Heart right ventricle (tissue), 16 donors: Measurements from ENCODE around the gene FOXP2. TPM values are rescaled to one million over a fixed set of nuclear protein-coding genes. Genes with fewer than 3 reads are reported as not detected.
A peak's percentile ranks its signal among the peaks of the same experiment; 100 is the strongest.

Experiments used
- ATAC-seq, 8 donors: fragments of 200-7000 bp; cut with Tn5 transposase; one replicate each; pipeline ENCODE4 v1.9.1; 2020; ENCODE audit warnings: mild to moderate bottlenecking in 8 of 8, moderate library complexity in 8 of 8, moderate number of reproducible peaks in 1 of 8
- DNase-seq, 2 donors: peaks; one replicate each; pipeline ENCODE4 v3.0.0-alpha.2; 2020
- H3K27ac ChIP-seq, 10 donors: fragments of 200-600 bp; sonication (generic) in 2 of 10; one replicate each; pipeline versions ENCODE4 v1.5.0 to v1.8.0; 2020 to 2022; ENCODE audit warnings: mild to moderate bottlenecking in 3 of 10
- H3K27me3 ChIP-seq, 7 donors: fragments of 200-600 bp; one replicate each; pipeline ENCODE4 v1.8.0; 2021 to 2022; ENCODE audit warnings: mild to moderate bottlenecking in 2 of 7
- H3K36me3 ChIP-seq, 9 donors: fragments of 200-600 bp; sonication (generic) in 1 of 9; one replicate each; pipeline versions ENCODE4 v1.5.0 to v1.8.0; 2020 to 2022; ENCODE audit warnings: mild to moderate bottlenecking in 2 of 9
- H3K4me1 ChIP-seq, 9 donors: fragments of 200-600 bp; sonication (generic) in 1 of 9; one replicate each; pipeline versions ENCODE4 v1.5.0 to v1.8.0; 2020 to 2022; ENCODE audit warnings: mild to moderate bottlenecking in 4 of 9
- H3K4me3 ChIP-seq, 10 donors: fragments of 200-600 bp; sonication (generic) in 2 of 10; one replicate each; pipeline versions ENCODE4 v1.5.0 to v1.8.0; 2020 to 2022; ENCODE audit warnings: mild to moderate bottlenecking in 7 of 10, moderate library complexity in 2 of 10
- H3K9me3 ChIP-seq, 11 donors: fragments of 200-600 bp in 10 of 11; sonication (generic) in 2 of 11; one replicate each; pipeline versions ENCODE4 v1.5.0 to v1.8.0; 2013 to 2022; ENCODE audit warnings: mild to moderate bottlenecking in 2 of 11, control low read depth in 1 of 11, moderate library complexity in 1 of 11
- CTCF ChIP-seq, 9 donors: fragments of 200-600 bp; sonication (generic) in 2 of 9; IDR thresholded peaks; one replicate each; pipeline versions ENCODE4 v1.5.0 to v1.8.0; 2021 to 2022; ENCODE audit warnings: antibody characterized with exemption in 9 of 9, mild to moderate bottlenecking in 5 of 9, moderate library complexity in 1 of 9
- WGBS, 2 donors: extraction: QIAGEN DNeasy Blood & Tissue Kit; methylation state at CpG; one replicate each; pipeline ENCODE4 v1.1.7; 2013; ENCODE audit warnings: inconsistent platforms in 1 of 2; 5-methylcytosine and 5-hydroxymethylcytosine counted together
- intact Hi-C, 10 donors: fragments of 100-400 bp; cut with DNase I; formaldehyde crosslinking; loops; one replicate each; pipeline versions ENCODE4 v1.11.1 to v1.14.2; 2022
- polyA plus RNA-seq, 2 donors: library from polyadenylated mRNA; stranded (reverse); fragments of 200-250 nt; gene quantifications; one replicate each; pipeline ENCODE4 v1.2.3, GENCODE V29; 2013
- total RNA-seq, 10 donors: library from RNA; stranded (reverse); fragmentation: NEBNext Ultra II Directional in 3 of 10; extraction: Animal tissue kit (Norgen Biotek cat#: 25700) in 3 of 10; gene quantifications; one replicate each; pipeline versions ENCODE4 v1.2.1 to v1.2.4, GENCODE V29; 2021 to 2023
- donor health status: Arrhythmogenic right ventricular cardiomyopathy.
- donor health status: ischemic (EF 13 %, LVEDD 7.1; RV severe dilation, severe dysfunction).
- donor health status: healthy with polysubstance abuse.
- donor health status: DM: no; HTN: yes; CAD: no.
- donor health status: DM: no; HTN: no; CAD: no.
- donor health status: ischemic (EF 25% LVEDD 6.9; RV normal size, moderate dysfunction).
- donor health status: ischemic (EF 25% LVEDD 5.7; RV mildly dilated, moderate dysfunction).
- donor health status: healthy.
- donor health status: DM: yes; HTN: yes; CAD: no.
- donor health status: Ischemic cardiomyopathy.
- donor health status: ischemic (EF 35%, LVEDD 5.7; RV mildly dilated, moderate dysfunction).
- donor health status: nonischemic (EF 11% LVEDD 7.7; RV severe dilation, severe dysfunction).
- donor health status: DM: yes; HTN: yes; CAD: no.
- donor health status: PGD.
- donor health status: ischemic (EF 29% LVEDD 5.4; RV normal size, mild dysfunction).
- donor health status: nonischemic (EF 23%, LVEDD 6.1; RV moderate dilation, normal function).

Gene FOXP2
- total and polyA plus RNA-seq, 12 donors: 0.16 to 4.7 (median 1.9) TPM

GRCh38 chr7:114402876-114403635 is 11.6 kb upstream of the FOXP2 start:
- no peaks in the 10 kb centered on the region for H3K4me1 ChIP-seq
- no peaks in the 10 kb centered on the region for H3K36me3 ChIP-seq
- H3K4me3 ChIP-seq: no peak overlapping the region
- WGBS, 2 donors: 73 to 83% methylated on average over 2 of the region's 2 CpGs
- ATAC-seq (no peak), DNase-seq (no peak)
- no peak overlapping the region for H3K27ac ChIP-seq
- no peak for TF ChIP-seq CTCF (IDR thresholded peaks at IDR 0.05)
- intact Hi-C loops: loop anchor here in 1 of 10 donors (10.0 kb wide), 1 partner anchor 318 kb away; no protein-coding TSS in a partner anchor
- no peaks in the 10 kb centered on the region for H3K9me3 ChIP-seq
- no peaks in the 10 kb centered on the region for H3K27me3 ChIP-seq

- H3K27me3 ChIP-seq: no peaks in the 10 kb centered on the region
- ATAC-seq (peak in 1 of 8 donors; percentile 66), DNase-seq (no peak)
- no peaks in the 10 kb centered on the region for H3K9me3 ChIP-seq
- H3K27ac ChIP-seq: no peak overlapping the region
- intact Hi-C loops: loop anchor here in 2 of 10 donors (5.0 to 10.0 kb wide), 2 partner anchors 318 to 321 kb away; no protein-coding TSS in a partner anchor
- TF ChIP-seq CTCF (IDR thresholded peaks at IDR 0.05): peak in 6 of 9 donors; percentile 12 to 41 (median 34)
- WGBS, 2 donors: 27 to 28% methylated on average over 2 of the region's 2 CpGs
- no peaks in the 10 kb centered on the region for H3K36me3 ChIP-seq
- H3K4me1 ChIP-seq: no peaks in the 10 kb centered on the region
- no peak overlapping the region for H3K4me3 ChIP-seq
Observed at GRCh38 chr7:114405427-114405826, 9.2 kb upstream of the FOXP2 start.

GRCh38 chr7:114409750-114410149 is 4.9 kb upstream of the FOXP2 start:
- Histone ChIP-seq H3K4me3 (no peak overlapping the region), H3K27ac (no peak overlapping the region), H3K4me1 (peaks cover 0 to 5% (median 0%) of the 10 kb centered on the region in 9 donors), H3K36me3 (no peaks in the 10 kb centered on the region), H3K9me3 (no peaks in the 10 kb centered on the region), H3K27me3 (no peaks in the 10 kb centered on the region)
- intact Hi-C loops: loop anchor here in 3 of 10 donors (5.0 to 10.0 kb wide), 2 partner anchors 322 to 325 kb away; no protein-coding TSS in a partner anchor
- ATAC-seq (no peak), DNase-seq (no peak)
- TF ChIP-seq CTCF (IDR thresholded peaks at IDR 0.05): no peak
- 89 to 93% methylated on average over 1 of the region's 1 CpG for WGBS, 2 donors

GRCh38 chr7:114412548-114412947 is 2.1 kb upstream of the FOXP2 start:
- Histone ChIP-seq H3K27me3 (no peaks in the 10 kb centered on the region), H3K27ac (no peak overlapping the region), H3K9me3 (no peaks in the 10 kb centered on the region), H3K4me3 (no peak overlapping the region), H3K4me1 (peaks cover 0 to 5% (median 0%) of the 10 kb centered on the region in 9 donors), H3K36me3 (no peaks in the 10 kb centered on the region)
- intact Hi-C loops: loop anchor here in 1 of 10 donors (10.0 kb wide), 1 partner anchor 328 kb away; no protein-coding TSS in a partner anchor
- no peak for TF ChIP-seq CTCF (IDR thresholded peaks at IDR 0.05)
- ATAC-seq: no peak
- DNase-seq: no peak
- 90 to 93% methylated on average over 4 of the region's 4 CpGs for WGBS, 2 donors
